ENCODE results near the gene KRT4. TPM values are rescaled to one million over a fixed set of nuclear protein-coding genes. Genes with fewer than 3 reads are reported as not detected.

The KRT4 gene
- total RNA-seq, 1 experiment from 2014 or later: not detected

DNA sequence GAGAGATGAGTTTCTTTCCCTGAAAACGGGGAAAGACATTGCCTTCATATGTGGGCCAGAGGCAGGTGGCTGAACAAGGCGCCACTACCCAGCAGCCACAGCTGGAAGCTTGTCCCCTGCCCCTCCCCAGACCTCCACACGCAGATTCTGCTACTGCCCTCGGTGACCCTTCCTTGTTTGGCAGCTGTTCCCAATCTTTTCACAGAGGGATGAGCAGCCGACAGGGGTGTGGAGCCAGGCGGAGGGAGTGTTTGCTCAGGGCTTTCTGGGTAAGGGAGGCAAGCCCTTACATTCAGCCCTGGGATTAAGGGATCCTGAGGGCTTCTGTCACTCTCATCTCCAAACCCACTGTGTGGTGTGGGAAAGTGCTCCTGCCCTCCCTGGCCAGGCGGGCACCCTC lies 4.5 kb upstream of the KRT4 start:
- H4K91ac ChIP-seq (ENCODE audit: insufficient read length, low read depth, low read length): no peak overlapping the region
- H3K9me3 Mint-ChIP-seq: no peaks in the 10 kb centered on the region
- H2BK5ac ChIP-seq (ENCODE audit: insufficient read length, low read length): no peak overlapping the region
- no peaks in the 10 kb centered on the region for H3K79me1 ChIP-seq (ENCODE audit: insufficient read depth, low read depth, low read length, poor library complexity, severe bottlenecking)
- H3K4me3 Mint-ChIP-seq: no peak overlapping the region
- DNase-seq: no peak
- no peak overlapping the region for H3K4ac ChIP-seq (ENCODE audit: low read depth, low read length)
- no peak overlapping the region for H2BK15ac ChIP-seq (ENCODE audit: low read depth, low read length)
- no peaks in the 10 kb centered on the region; a peak in 1 of 7 replicates for H3K36me3 Mint-ChIP-seq (ENCODE audit: insufficient read depth in 1 of 3, low read depth in 3 of 3)
- no peak overlapping the region for H3K56ac ChIP-seq (ENCODE audit: insufficient read length, low read depth, low read length)
- no peak overlapping the region for H3K4me2 ChIP-seq (ENCODE audit: insufficient read depth, insufficient read length, low read length)
- H3K27me3 Mint-ChIP-seq (ENCODE audit: low read depth): peaks cover 3% of the 10 kb centered on the region
- H4K8ac ChIP-seq (replicated peaks; ENCODE audit: insufficient read length, low read depth, low read length): no peak overlapping the region
- no peaks in the 10 kb centered on the region for H3K23me2 ChIP-seq (ENCODE audit: insufficient read length, low read depth, low read length, poor library complexity, severe bottlenecking)
- H2AFZ ChIP-seq (ENCODE audit: low read length): no peak overlapping the region
- H3K23ac ChIP-seq (ENCODE audit: insufficient read length, low read depth, low read length): no peak overlapping the region
- H3K27ac Mint-ChIP-seq: no peak overlapping the region
- H3K9ac ChIP-seq (ENCODE audit: extremely low read depth, insufficient read length, low read length): no peak overlapping the region
- no peak overlapping the region for H3K18ac ChIP-seq (ENCODE audit: insufficient read length, low read depth, low read length)
- no peaks in the 10 kb centered on the region for H4K20me1 ChIP-seq (ENCODE audit: control insufficient read depth, insufficient read depth, insufficient read length)
- H3K79me2 ChIP-seq (ENCODE audit: insufficient read depth, low read length): no peaks in the 10 kb centered on the region
- no peak overlapping the region for H3T11ph ChIP-seq (ENCODE audit: low read length)
- peaks cover 3 to 7% of the 10 kb centered on the region in 2 experiments; a peak in 3 of 4 replicates for H3K4me1 Mint-ChIP-seq
- no peak overlapping the region for H2AK5ac ChIP-seq (ENCODE audit: insufficient read length, low read length)
- H3K27me3 ChIP-seq (ENCODE audit: insufficient read depth, low read length): no peaks in the 10 kb centered on the region
- H2BK20ac ChIP-seq (ENCODE audit: low read depth, low read length, poor library complexity, severe bottlenecking): no peak overlapping the region
- H2BK120ac ChIP-seq (ENCODE audit: low read depth, low read length, poor library complexity, severe bottlenecking): no peak overlapping the region
- H3K9me3 ChIP-seq (ENCODE audit: control insufficient read depth, low read depth, low read length): no peaks in the 10 kb centered on the region
- no peak overlapping the region for H3K14ac ChIP-seq (ENCODE audit: insufficient read depth, low read length)
- TF ChIP-seq, protein P1, sequence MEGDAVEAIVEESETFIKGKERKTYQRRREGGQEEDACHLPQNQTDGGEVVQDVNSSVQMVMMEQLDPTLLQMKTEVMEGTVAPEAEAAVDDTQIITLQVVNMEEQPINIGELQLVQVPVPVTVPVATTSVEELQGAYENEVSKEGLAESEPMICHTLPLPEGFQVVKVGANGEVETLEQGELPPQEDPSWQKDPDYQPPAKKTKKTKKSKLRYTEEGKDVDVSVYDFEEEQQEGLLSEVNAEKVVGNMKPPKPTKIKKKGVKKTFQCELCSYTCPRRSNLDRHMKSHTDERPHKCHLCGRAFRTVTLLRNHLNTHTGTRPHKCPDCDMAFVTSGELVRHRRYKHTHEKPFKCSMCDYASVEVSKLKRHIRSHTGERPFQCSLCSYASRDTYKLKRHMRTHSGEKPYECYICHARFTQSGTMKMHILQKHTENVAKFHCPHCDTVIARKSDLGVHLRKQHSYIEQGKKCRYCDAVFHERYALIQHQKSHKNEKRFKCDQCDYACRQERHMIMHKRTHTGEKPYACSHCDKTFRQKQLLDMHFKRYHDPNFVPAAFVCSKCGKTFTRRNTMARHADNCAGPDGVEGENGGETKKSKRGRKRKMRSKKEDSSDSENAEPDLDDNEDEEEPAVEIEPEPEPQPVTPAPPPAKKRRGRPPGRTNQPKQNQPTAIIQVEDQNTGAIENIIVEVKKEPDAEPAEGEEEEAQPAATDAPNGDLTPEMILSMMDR (conservative IDR thresholded peaks at IDR 0.05): no peak
- H2BK12ac ChIP-seq (ENCODE audit: insufficient read length, low read depth, low read length): no peak overlapping the region
- H4K5ac ChIP-seq (ENCODE audit: insufficient read length, low read depth, low read length): no peak overlapping the region
- H3K4me1 ChIP-seq (ENCODE audit: insufficient read depth, low read length): no peaks in the 10 kb centered on the region
- H3K27ac ChIP-seq (ENCODE audit: insufficient read length, low read depth, low read length): no peak overlapping the region
- WGBS (ENCODE audit: extremely low coverage, insufficient read length, low lambda C conversion rate): no CpG with 5 or more reads among the region's 7 CpGs

Measured in H9 (cell line).